IgD-negative memory B cell (primary cell): ENCODE data around the gene VAV2. TPM values are rescaled to one million over a fixed set of nuclear protein-coding genes. Genes with fewer than 3 reads are reported as not detected.

Experiments
- H3K27ac Mint-ChIP-seq, 3 donors: one replicate each; pipeline ENCODE4 v1.8.0; 2020 to 2022; ENCODE audit warnings: mild to moderate bottlenecking in 3 of 3, mixed read lengths in 3 of 3, moderate library complexity in 1 of 3
- H3K27me3 Mint-ChIP-seq: one replicate; pipeline ENCODE4 v1.8.0; 2021; ENCODE audit warnings: mixed read lengths
- H3K36me3 Mint-ChIP-seq: one replicate; pipeline ENCODE4 v1.8.0; 2020; ENCODE audit warnings: mild to moderate bottlenecking, mixed read lengths
- H3K4me1 Mint-ChIP-seq, 3 donors: one replicate each; pipeline ENCODE4 v1.8.0; 2020 to 2022; ENCODE audit warnings: mixed read lengths in 3 of 3, mild to moderate bottlenecking in 1 of 3
- H3K4me3 Mint-ChIP-seq, 4 donors: one replicate each; pipeline ENCODE4 v1.8.0; 2020 to 2022; ENCODE audit warnings: mild to moderate bottlenecking in 4 of 4, mixed read lengths in 4 of 4, moderate library complexity in 3 of 4
- H3K9me3 Mint-ChIP-seq, 3 donors: one replicate each; pipeline ENCODE4 v1.8.0; 2020 to 2021; ENCODE audit warnings: mixed read lengths in 3 of 3, mild to moderate bottlenecking in 1 of 3
- polyA plus RNA-seq: library from polyadenylated mRNA; unstranded; fragments of 300-500 nt; fragmentation: Illumina TruSeq; gene quantifications from one replicate; pipeline ENCODE4 v1.2.3, GENCODE V29; 2021

The VAV2 gene
- polyA plus RNA-seq, 1 donor from 2014 or later = 28.7 TPM

DNA sequence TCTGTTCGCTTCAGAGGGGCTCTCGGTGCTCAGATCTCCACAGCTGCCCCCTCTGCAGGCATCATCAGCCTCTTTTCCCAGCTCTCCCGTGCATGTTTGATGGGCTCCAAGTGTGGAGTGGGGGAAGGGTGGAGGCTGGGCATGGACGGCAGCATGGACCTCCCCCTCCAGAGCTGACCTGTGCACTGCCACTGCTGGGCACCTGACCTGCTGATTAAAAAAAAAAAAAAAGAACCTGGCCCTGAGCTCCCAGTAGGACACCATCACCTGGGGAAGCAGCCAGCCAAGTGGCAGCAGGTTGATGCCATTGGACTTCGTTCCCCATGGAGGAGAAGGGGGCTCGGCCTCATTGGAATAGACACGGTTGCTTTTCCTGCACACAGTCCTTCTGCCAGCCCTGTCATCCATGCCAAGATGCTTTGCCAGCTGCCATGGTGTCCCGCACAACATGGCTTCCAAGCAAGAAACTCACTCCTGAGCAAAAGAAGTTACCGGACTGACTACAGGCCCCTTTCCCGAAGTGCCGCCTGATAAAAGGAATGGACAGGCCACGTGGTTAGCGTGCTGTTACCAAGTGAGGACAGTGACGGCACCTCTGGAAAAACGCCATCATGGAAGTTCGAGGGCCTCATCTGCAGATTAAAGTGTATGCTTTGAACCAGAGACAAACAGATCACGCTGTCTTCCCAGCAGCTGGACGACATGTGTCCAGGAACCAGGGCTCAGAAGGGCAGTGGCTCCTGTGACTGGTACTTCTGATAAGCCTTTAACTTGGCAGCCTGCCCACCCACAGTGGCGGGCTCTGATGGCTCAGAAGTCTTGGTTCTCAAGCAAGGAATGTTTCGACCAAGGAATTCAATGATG is 18.4 kb upstream of the VAV2 start:
- peak overlapping the region in 1 of 3 donors; percentile 62 for H3K27ac Mint-ChIP-seq
- no peak overlapping the region for H3K4me3 Mint-ChIP-seq
- H3K4me1 Mint-ChIP-seq = no peaks in the 10 kb centered on the region
- H3K36me3 Mint-ChIP-seq = no peaks in the 10 kb centered on the region
- H3K9me3 Mint-ChIP-seq = peaks cover 0 to 2% (median 0%) of the 10 kb centered on the region in 3 donors
- peaks cover 4% of the 10 kb centered on the region for H3K27me3 Mint-ChIP-seq

DNA sequence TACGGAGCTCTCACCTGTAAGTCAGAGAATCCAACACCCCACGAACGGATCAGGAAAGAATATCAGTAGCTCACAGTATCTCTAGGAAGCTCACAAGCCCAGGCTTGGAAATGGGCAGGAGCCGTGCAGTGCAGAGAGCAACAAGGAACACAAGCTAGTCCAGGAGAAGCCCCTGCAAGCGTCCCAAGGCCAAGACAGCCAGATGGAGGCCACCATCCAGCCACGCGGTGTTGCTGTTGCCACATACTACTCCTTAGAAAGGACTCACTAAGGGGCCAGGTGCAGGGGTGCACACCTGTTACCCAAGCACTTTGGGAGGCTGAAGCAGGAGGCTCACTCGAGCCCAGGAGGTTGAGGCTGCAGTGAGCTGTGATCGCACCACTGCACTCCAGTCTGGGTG is 15.4 kb upstream of the VAV2 start:
- no peaks in the 10 kb centered on the region for H3K4me1 Mint-ChIP-seq

DNA sequence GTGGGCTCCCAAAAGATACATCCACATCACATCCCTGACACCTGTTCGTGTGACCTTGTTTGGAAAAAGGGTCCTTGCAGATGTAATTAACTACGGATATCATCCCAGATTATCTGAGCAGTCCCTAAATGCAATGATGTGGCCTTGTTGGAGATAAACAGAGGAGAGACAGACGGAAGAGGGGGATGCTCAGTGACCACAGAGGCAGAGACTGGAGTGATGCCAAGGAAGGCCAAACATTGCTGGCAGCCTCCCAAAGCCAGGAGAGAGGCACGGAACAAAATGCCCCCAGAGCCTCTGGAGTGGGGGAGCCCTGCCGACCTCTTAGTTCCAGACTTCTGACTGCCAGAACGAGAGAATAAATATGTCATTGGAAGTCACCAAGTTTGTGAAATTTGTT is 15.0 kb upstream of the VAV2 start:
- no peak overlapping the region for H3K27ac Mint-ChIP-seq

More for the DNA sequence above, 15.4 kb upstream of the VAV2 start:
- Mint-ChIP-seq H3K27ac (no peak overlapping the region), H3K27me3 (peaks cover 4% of the 10 kb centered on the region), H3K9me3 (peaks cover 0 to 2% (median 0%) of the 10 kb centered on the region in 3 donors), H3K36me3 (no peaks in the 10 kb centered on the region), H3K4me3 (no peak overlapping the region)

DNA sequence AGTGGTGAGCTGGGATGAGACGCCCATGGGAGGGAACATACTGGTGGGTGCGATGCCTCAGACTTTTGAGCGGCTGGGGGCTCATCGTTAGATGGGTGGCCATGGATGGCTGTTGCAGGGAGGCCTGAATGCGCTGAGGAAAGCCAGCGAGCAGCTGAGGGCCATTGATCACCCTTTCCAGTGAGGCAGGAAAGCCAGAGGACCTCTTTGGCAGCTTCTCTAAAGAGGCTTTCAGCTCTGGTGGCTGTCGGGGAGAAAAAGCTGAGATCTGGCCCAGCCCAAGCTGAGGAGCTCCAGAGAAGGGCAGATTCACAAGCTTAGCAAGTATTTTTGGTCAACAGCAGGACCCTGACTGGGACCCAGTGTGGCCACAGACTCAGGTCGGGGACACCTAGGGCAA is 13.3 kb upstream of the VAV2 start:
- no peaks in the 10 kb centered on the region for H3K36me3 Mint-ChIP-seq
- H3K4me3 Mint-ChIP-seq = no peak overlapping the region
- peaks cover 0 to 2% (median 0%) of the 10 kb centered on the region in 3 donors for H3K9me3 Mint-ChIP-seq
- H3K27ac Mint-ChIP-seq = no peak overlapping the region
- H3K27me3 Mint-ChIP-seq = peaks cover 4% of the 10 kb centered on the region
- peaks cover 0 to 4% (median 1%) of the 10 kb centered on the region in 3 donors for H3K4me1 Mint-ChIP-seq

More for the DNA sequence above, 15.0 kb upstream of the VAV2 start:
- Mint-ChIP-seq H3K4me3 (no peak overlapping the region), H3K27me3 (peaks cover 4% of the 10 kb centered on the region), H3K4me1 (no peaks in the 10 kb centered on the region), H3K9me3 (peaks cover 0 to 2% (median 0%) of the 10 kb centered on the region in 3 donors), H3K36me3 (no peaks in the 10 kb centered on the region)

DNA sequence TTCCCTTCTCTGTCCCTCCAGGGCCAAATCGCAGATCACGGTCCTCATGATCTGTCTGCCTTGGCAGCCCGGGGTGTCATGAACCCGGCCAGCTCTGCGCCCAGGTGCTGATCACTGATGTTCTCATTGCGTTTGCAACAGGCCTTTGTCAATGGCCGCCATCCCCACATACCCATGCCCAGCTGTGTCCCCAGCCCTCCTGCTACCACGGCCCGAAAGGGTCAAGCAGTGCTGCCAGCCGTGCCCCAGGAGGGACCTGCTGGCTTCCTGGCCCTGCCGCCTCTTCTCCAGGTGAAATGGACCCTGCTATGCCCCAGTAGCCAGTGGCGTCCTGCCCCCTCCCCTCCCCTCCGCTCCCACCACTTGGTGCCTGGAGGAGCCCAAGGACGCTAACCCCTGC is 12.8 kb upstream of the VAV2 start:
- Mint-ChIP-seq H3K27ac (no peak overlapping the region), H3K4me1 (peaks cover 0 to 4% (median 3%) of the 10 kb centered on the region in 3 donors), H3K36me3 (no peaks in the 10 kb centered on the region), H3K4me3 (no peak overlapping the region), H3K27me3 (peaks cover 9% of the 10 kb centered on the region), H3K9me3 (peaks cover 0 to 2% (median 0%) of the 10 kb centered on the region in 3 donors)

DNA sequence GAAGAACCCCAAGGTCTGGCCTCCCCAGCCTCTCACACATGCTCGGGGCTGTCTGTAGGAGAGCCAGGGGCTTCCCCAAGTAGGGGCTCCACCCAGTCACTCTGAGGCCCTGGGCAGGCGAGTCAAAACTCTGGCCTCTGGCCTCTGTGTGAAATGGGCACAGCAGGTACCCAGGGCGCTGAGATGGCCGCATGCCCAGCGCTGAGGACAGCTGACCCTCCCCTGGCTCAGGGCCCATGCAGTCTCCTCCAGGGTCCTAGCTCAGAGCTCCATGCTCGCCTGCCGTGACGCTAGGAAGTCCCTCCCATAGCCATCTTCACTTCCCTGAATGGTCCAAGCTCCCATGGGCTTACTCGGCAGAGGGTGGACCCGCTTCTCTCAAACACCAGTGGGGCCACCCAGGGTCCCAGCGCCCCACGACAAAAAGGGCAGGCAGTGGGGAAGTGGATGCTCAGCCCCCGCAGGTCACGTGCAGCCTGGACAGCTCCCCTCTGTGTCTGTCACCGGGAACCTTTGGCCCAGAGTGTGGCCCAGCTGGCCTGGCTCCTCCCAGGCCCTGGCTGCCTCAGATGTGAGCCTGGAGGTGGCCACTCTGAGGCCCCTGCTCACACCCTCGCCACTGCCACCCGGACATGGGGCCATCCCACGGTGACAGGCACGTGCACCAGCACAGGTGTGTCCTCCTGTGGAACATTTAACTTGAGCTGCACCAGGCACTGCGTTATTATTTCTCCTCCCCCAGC is 12.2 kb upstream of the VAV2 start:
- Mint-ChIP-seq H3K4me3 (no peak overlapping the region), H3K4me1 (peaks cover 0 to 4% (median 3%) of the 10 kb centered on the region in 3 donors), H3K36me3 (no peaks in the 10 kb centered on the region), H3K9me3 (peaks cover 0 to 2% (median 0%) of the 10 kb centered on the region in 3 donors), H3K27me3 (peaks cover 10% of the 10 kb centered on the region), H3K27ac (no peak overlapping the region)

DNA sequence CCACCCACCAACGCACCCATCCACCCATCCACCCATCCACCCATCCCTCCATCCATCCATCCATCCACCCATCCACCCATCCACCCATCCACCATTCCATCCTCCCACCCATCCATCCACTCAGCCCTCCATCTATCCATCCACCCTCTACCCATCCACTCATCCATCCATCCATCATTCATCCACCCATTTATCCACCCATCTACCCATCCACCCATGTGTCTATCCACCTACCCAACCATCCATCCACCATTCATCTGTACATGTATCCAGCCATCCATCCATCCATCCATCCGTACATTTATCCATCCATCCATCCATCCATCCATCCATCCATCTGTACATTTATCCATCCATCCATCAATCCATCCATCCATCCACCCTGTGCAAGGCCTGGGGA is 11.1 kb upstream of the VAV2 start:
- H3K4me1 Mint-ChIP-seq = peaks cover 0 to 4% (median 3%) of the 10 kb centered on the region in 3 donors
- no peak overlapping the region for H3K27ac Mint-ChIP-seq
- H3K36me3 Mint-ChIP-seq = no peaks in the 10 kb centered on the region
- H3K9me3 Mint-ChIP-seq = peaks cover 0 to 2% (median 0%) of the 10 kb centered on the region in 3 donors
- H3K27me3 Mint-ChIP-seq = peaks cover 9% of the 10 kb centered on the region
- H3K4me3 Mint-ChIP-seq = no peak overlapping the region

DNA sequence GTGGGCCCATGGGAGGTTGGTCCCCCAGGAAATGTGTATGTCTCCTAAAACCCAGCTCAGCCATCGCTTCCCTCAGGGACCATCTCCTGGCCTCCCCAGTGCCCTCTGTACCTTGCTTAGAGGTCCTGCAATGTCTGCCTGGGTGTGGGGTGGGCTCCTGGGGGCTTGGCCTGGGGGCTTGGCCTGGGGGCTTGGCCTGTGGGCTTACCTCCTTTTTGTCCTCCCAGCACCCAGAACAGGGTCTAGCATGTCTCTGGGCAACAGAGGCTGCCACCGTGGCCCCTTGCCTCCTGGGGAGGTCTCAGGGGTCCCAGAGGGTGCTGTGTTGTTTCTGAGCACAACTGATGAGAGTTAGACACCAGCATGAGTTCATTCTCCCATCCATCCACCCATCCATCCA is 10.7 kb upstream of the VAV2 start:
- H3K4me1 Mint-ChIP-seq = peaks cover 0 to 4% (median 3%) of the 10 kb centered on the region in 3 donors
- no peak overlapping the region for H3K27ac Mint-ChIP-seq
- no peak overlapping the region for H3K4me3 Mint-ChIP-seq
- H3K36me3 Mint-ChIP-seq = no peaks in the 10 kb centered on the region
- H3K27me3 Mint-ChIP-seq = peaks cover 9% of the 10 kb centered on the region
- H3K9me3 Mint-ChIP-seq = peaks cover 0 to 2% (median 0%) of the 10 kb centered on the region in 3 donors

DNA sequence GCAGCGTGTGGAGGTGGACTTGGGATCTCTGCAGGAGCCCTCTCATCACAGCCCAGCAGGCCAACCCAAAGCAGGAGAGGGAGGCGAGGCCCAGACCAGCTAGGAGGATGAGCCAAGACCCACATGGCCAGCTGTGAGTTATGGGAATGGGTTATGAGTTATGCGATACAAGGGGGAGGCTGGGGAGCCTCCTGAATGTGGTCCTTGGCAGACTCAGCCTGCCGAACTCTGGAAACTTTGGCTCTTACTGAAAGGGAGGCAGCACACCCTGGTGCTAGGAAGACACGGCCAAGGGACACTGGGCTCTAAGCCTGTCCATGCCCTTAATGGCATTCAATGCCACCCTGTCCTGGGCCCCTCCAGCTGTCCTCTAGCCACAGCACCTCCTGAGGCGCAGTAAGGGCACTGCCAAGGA is 7.7 kb upstream of the VAV2 start:
- Mint-ChIP-seq H3K4me1 (peaks cover 0 to 4% (median 3%) of the 10 kb centered on the region in 3 donors), H3K36me3 (no peaks in the 10 kb centered on the region), H3K4me3 (no peak overlapping the region), H3K27me3 (peaks cover 6% of the 10 kb centered on the region), H3K27ac (peak overlapping the region in 1 of 3 donors; percentile 35), H3K9me3 (peaks cover 0 to 2% (median 0%) of the 10 kb centered on the region in 3 donors)

DNA sequence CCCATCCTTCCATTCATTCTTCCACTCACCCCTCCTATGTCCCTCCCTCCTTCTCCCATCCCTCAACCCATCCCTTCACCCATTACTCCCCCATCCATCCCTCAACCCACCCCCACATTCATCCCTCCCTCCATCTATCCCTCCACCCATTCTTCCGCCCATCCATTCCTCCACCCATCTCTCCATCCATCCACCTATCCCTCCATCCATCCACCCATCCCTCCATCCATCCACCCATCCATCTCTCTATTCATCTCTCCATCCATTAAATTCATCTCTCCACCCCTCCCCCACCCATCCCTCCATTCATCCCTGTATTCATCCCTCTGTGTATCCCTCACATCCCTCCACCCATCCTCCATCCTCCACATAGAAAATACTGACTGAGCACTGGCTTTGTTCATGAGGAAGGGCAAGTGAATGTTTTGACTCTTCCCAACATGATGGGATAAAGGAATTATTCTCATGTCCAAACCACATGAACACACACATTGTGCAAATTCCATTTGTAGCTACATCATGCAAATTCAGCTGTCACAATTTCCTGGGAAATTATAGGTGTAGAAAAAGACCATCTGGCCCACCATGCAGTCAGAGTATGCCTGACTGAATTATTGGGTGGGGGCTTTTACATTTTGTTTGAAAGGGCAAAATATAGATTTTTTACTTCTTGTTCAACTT is 6.9 kb upstream of the VAV2 start:
- no peaks in the 10 kb centered on the region for H3K36me3 Mint-ChIP-seq
- H3K27me3 Mint-ChIP-seq = peaks cover 6% of the 10 kb centered on the region
- no peak overlapping the region for H3K27ac Mint-ChIP-seq
- peak overlapping the region in 1 of 4 donors; percentile 30 for H3K4me3 Mint-ChIP-seq
- peaks cover 3 to 9% (median 8%) of the 10 kb centered on the region in 3 donors for H3K4me1 Mint-ChIP-seq
- peaks cover 0 to 2% (median 0%) of the 10 kb centered on the region in 3 donors for H3K9me3 Mint-ChIP-seq

DNA sequence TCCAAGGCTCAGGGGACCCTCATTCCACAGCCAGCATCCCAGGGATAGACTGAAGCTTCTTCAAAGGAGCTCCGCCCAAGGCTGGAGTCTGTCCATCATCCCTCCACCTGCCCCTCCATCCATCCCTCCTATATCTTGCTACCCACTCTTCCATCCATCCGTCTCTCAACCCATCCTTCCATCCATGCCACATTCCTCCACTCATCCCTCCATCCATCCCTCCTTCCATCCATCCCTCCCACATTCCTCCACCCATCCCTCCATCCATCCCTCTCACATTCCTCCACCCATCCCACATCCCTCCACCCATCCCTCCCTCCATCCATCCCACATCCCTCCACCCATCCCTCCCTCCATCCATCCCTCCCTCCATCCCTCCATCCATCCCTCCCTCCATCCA is 5.5 kb upstream of the VAV2 start:
- peak overlapping the region in 1 of 4 donors; percentile 48 for H3K4me3 Mint-ChIP-seq
- no peaks in the 10 kb centered on the region for H3K36me3 Mint-ChIP-seq
- H3K27ac Mint-ChIP-seq = no peak overlapping the region
- H3K27me3 Mint-ChIP-seq = peaks cover 6% of the 10 kb centered on the region
- H3K9me3 Mint-ChIP-seq = no peaks in the 10 kb centered on the region
- H3K4me1 Mint-ChIP-seq = peaks cover 3 to 11% (median 10%) of the 10 kb centered on the region in 3 donors

DNA sequence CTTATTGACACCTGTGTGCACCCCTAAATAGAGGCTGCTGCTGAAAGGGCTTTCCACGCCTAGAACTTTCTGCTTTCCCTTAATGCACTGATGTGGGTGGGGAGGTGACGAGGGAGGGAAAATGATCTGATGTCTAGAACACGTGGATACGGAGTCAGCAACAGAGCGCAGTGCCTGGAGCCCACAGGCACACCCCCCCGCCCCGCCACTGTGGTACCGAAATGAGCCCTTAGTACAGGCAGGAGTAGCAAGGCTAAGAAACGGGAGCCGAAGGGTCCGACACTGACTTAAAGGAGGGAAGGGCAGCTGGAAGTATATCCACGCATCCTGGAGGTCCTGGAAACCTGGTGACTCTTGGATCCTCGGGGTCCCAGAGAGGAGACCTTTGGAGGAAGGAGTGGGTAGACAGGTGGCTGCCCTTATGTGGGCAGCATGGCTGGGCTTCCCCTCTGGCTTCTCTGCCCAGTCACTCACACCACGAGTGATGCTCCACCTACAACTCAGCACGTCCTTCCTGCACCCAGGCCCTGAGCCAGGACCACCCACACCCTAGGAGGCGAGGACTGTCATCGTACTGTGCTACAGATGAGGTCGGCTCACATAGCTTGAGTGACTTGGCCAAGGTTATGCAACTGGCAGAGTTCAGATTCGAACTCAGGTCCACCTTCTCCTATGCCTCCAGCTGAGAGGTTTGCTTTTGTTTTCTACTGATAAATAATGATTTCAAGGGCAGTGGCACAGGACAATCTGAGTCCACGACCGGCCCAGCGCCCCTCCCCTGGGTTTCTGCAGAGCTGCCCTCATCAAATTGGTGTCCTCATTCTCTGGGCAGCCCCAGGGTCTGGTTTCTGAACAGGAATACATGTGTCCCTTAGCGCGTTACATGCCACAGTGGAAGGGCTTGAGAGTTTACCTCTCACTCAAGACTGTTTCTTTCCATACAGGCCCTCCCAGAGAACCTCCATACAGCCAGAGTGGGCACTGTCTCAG is 4.7 kb upstream of the VAV2 start:
- Mint-ChIP-seq H3K36me3 (no peaks in the 10 kb centered on the region), H3K4me1 (peaks cover 3 to 11% (median 10%) of the 10 kb centered on the region in 3 donors), H3K4me3 (peak overlapping the region in 1 of 4 donors; percentile 48), H3K9me3 (no peaks in the 10 kb centered on the region), H3K27ac (no peak overlapping the region), H3K27me3 (peaks cover 6% of the 10 kb centered on the region)

DNA sequence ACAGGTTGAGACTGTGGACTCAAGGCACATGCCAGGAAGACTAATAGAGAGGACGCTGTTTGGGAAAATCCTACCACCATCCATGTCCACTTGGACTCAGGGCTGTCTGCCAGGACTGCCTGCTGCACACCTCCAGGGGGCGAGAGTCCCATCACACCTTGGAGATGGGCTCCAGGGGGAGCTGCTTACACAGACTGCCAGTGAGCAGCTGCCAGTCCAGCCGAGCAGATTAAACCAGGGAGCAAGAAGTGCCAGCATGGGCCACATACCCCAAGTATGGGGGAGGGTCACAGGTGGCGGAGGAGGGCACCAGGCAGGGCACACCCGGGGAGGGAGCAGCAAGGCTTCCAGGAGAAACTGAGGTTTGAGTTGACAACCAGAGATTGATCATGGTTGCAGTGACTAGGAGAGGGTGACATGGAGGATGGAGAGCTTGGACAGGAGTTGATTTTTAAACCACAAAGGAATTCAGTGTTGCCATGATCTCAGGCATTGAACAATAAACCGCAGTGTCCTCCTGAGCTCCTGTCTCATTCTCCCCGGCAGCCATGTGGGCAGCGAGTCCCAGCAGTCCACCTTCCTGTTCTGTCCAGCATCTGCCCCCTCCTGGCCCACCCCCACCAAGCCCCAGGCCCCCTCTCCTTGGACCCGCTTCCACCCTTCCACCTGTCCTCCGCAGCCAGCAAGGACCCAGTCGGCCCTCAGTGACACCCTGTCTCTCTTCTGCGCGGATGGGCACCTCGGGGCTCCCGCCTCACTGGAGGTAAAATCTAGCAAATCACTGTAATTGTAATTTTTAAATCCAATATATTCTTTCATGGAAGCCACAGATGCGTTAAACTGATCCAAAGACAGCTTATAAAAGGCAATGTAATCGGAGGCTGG is 3.1 kb upstream of the VAV2 start:
- H3K27ac Mint-ChIP-seq = peak overlapping the region in 2 of 3 donors; percentile 5 to 39

More for the DNA sequence above, 3.1 kb upstream of the VAV2 start:
- H3K4me1 Mint-ChIP-seq = peaks cover 6 to 12% (median 8%) of the 10 kb centered on the region in 3 donors
- no peaks in the 10 kb centered on the region for H3K9me3 Mint-ChIP-seq
- peaks cover 4% of the 10 kb centered on the region for H3K27me3 Mint-ChIP-seq
- peak overlapping the region in 1 of 4 donors; percentile 48 for H3K4me3 Mint-ChIP-seq
- no peaks in the 10 kb centered on the region for H3K36me3 Mint-ChIP-seq
